ENCODE data around the gene SLC12A2.

DNA sequence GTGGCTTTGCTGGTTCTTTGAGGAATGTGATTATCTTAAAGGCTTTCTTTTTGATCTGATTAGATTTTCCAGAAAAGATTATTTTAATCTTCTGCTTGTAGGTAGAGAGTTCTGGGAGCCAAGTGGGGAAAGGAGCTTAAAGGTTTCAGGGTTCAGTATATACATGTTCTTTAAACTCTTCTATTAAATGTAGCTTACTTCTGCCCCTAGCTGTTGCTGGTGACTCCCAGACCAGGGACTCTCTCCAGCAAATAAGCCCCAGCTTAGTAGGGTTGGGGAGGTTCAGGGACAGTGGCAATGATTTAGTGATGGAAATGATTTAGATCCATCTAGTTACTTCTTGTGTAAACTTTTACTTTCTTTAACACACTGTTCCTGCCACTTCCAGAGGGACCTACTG, 72.2 kb downstream of the SLC12A2 start:
- TF ChIP-seq, protein P1, sequence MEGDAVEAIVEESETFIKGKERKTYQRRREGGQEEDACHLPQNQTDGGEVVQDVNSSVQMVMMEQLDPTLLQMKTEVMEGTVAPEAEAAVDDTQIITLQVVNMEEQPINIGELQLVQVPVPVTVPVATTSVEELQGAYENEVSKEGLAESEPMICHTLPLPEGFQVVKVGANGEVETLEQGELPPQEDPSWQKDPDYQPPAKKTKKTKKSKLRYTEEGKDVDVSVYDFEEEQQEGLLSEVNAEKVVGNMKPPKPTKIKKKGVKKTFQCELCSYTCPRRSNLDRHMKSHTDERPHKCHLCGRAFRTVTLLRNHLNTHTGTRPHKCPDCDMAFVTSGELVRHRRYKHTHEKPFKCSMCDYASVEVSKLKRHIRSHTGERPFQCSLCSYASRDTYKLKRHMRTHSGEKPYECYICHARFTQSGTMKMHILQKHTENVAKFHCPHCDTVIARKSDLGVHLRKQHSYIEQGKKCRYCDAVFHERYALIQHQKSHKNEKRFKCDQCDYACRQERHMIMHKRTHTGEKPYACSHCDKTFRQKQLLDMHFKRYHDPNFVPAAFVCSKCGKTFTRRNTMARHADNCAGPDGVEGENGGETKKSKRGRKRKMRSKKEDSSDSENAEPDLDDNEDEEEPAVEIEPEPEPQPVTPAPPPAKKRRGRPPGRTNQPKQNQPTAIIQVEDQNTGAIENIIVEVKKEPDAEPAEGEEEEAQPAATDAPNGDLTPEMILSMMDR (IDR thresholded peaks at IDR 0.05): no peak
- TF ChIP-seq EZH2 (IDR thresholded peaks at IDR 0.05): no peak
- no peak for TF ChIP-seq EZH2phosphoT487 (IDR thresholded peaks at IDR 0.05)

Data from neural progenitor cell (in vitro differentiated cells).